Hepatocyte (in vitro differentiated cells): ENCODE results near the gene CELF4.

Experiments used
- EZH2 ChIP-seq: fragments of 200-600 bp; sonication (generic); IDR thresholded peaks from 2 replicates; pipeline ENCODE4 v1.6.1; 2016; ENCODE audit warnings: antibody characterized with exemption, mild to moderate bottlenecking, borderline replicate concordance
- TF ChIP-seq, protein P1 (sequence below): fragments of 200-600 bp; sonication (generic); IDR thresholded peaks from 2 replicates; pipeline ENCODE4 v1.5.1; 2016; ENCODE audit warnings: antibody characterized with exemption, mild to moderate bottlenecking; ENCODE audit not compliant: poor library complexity

DNA sequence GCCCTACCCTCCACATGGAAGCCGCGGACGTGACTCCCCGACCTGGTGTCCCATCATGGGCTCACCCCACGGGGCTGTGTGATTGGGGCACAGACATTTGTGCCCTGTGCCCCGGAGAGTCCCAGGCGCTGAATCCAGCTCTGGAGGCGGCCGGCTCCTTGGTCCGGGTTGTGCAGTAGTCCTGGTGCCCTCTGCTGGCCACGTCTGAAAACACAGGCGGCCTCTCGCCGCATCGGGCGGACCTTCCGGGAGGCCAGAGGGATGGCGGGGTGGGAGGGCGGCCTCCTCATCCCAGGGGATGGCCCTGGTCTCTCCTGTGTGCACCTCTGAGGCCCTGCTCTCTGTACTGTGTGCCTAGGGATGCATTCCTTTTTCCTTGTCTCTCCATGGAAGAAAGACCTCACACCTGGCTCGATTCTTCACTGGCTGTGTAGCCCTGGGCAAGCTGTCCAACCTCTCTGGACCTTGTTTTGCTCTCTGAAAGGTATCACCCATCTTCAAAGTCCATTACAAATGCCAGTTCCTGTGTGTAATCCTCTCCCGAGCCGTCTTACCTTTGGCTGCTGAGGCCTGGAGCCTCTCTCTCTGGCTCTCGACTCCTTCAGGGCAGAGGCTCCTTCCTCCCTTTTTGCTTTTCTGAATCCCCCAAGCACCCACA lies 27.6 kb downstream of the CELF4 start:
- TF ChIP-seq, protein P1, sequence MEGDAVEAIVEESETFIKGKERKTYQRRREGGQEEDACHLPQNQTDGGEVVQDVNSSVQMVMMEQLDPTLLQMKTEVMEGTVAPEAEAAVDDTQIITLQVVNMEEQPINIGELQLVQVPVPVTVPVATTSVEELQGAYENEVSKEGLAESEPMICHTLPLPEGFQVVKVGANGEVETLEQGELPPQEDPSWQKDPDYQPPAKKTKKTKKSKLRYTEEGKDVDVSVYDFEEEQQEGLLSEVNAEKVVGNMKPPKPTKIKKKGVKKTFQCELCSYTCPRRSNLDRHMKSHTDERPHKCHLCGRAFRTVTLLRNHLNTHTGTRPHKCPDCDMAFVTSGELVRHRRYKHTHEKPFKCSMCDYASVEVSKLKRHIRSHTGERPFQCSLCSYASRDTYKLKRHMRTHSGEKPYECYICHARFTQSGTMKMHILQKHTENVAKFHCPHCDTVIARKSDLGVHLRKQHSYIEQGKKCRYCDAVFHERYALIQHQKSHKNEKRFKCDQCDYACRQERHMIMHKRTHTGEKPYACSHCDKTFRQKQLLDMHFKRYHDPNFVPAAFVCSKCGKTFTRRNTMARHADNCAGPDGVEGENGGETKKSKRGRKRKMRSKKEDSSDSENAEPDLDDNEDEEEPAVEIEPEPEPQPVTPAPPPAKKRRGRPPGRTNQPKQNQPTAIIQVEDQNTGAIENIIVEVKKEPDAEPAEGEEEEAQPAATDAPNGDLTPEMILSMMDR = peak; percentile 90
- no peak for TF ChIP-seq EZH2
